A673 (cell line): ENCODE results near the gene CAMK2A. TPM values are rescaled to one million over a fixed set of nuclear protein-coding genes. Genes with fewer than 3 reads are reported as not detected.

Source experiments
- BruUV-seq: library from RNA; stranded (reverse); fragments of 400-500 nt; replicated peaks from 2 replicates; lab custom pipeline; 2021; lab: Mats Ljungman, UMichigan
- CTCF ChIA-PET: fragments of 300-600 bp; sonication (Branson Sonifier 250); formaldehyde crosslinking; loops from one replicate; lab custom pipeline; 2022; ENCODE audit warnings: antibody characterized with exemption; lab: Charles Lee
- POLR2A ChIA-PET: fragments of 300-600 bp; sonication (Branson Sonifier 250); formaldehyde crosslinking; loops from one replicate; lab custom pipeline; 2022; ENCODE audit warnings: antibody characterized with exemption; ENCODE audit not compliant: low non-redundant PET; lab: Charles Lee
- DNase-seq: peaks from one replicate; pipeline ENCODE4 v3.0.0-alpha.2; 2015; ENCODE audit warnings: low spot score
- H3K27ac ChIP-seq: fragments of 200-600 bp; sonication (generic); 2 replicates; pipeline ENCODE4 v1.5.1; 2016; ENCODE audit warnings: mixed run types, low read depth, mild to moderate bottlenecking, mixed read lengths, antibody characterized with exemption, low read length; ENCODE audit not compliant: poor library complexity, severe bottlenecking
- H3K27me3 ChIP-seq: fragments of 200-600 bp; sonication (generic); replicated peaks from 2 replicates; pipeline ENCODE4 v1.6.1; 2017; ENCODE audit warnings: mixed run types, low read depth, mild to moderate bottlenecking, mixed read lengths, antibody characterized with exemption, low read length; ENCODE audit not compliant: insufficient read depth, poor library complexity
- H3K36me3 ChIP-seq: fragments of 200-600 bp; sonication (generic); 2 replicates; pipeline ENCODE4 v1.6.1; 2016; ENCODE audit warnings: mixed run types, mild to moderate bottlenecking, mixed read lengths, antibody characterized with exemption, low read length; ENCODE audit not compliant: insufficient read depth, poor library complexity, severe bottlenecking
- H3K4me1 ChIP-seq: fragments of 200-600 bp; sonication (generic); 2 replicates; pipeline ENCODE4 v1.6.1; 2017; ENCODE audit warnings: mixed run types, mild to moderate bottlenecking, mixed read lengths, antibody characterized with exemption, low read length; ENCODE audit not compliant: insufficient read depth, poor library complexity, severe bottlenecking
- H3K4me3 ChIP-seq: fragments of 200-600 bp; sonication (generic); 2 replicates; pipeline ENCODE4 v1.5.1; 2016; ENCODE audit warnings: low read depth, mixed run types, mild to moderate bottlenecking, mixed read lengths, low read length; ENCODE audit not compliant: poor library complexity, severe bottlenecking
- H3K9me3 ChIP-seq: fragments of 200-600 bp; sonication (generic); 2 replicates; pipeline ENCODE4 v1.6.1; 2016; ENCODE audit warnings: mixed run types, low read depth, mild to moderate bottlenecking, mixed read lengths, antibody characterized with exemption, low read length; ENCODE audit not compliant: poor library complexity, severe bottlenecking
- EZH2 ChIP-seq: fragments of 200-600 bp; sonication (generic); IDR thresholded peaks from 2 replicates; pipeline ENCODE4 v1.6.1; 2017; ENCODE audit warnings: borderline replicate concordance, low read depth, mild to moderate bottlenecking, mixed read lengths, antibody characterized with exemption, low read length; ENCODE audit not compliant: poor library complexity, severe bottlenecking
- intact Hi-C: fragments of 100-400 bp; cut with micrococcal nuclease; formaldehyde crosslinking; loops from one replicate; pipeline ENCODE4 v1.10.0; 2022; ENCODE audit not compliant: unreplicated experiment
- total RNA-seq: library from RNA; stranded (reverse); gene quantifications from 2 replicates; pipeline ENCODE4 v1.2.3, GENCODE V29; 2021
- TF ChIP-seq, protein P1 (sequence below): fragments of 300-800, 200-600 bp; sonication (generic); conservative IDR thresholded peaks from 2 replicates; pipeline ENCODE4 v1.5.1; 2017; ENCODE audit warnings: low read depth, mild to moderate bottlenecking, antibody characterized with exemption, low read length, moderate library complexity, mixed read lengths

CAMK2A gene
- total RNA-seq, 1 experiment from 2014 or later: not detected

DNA sequence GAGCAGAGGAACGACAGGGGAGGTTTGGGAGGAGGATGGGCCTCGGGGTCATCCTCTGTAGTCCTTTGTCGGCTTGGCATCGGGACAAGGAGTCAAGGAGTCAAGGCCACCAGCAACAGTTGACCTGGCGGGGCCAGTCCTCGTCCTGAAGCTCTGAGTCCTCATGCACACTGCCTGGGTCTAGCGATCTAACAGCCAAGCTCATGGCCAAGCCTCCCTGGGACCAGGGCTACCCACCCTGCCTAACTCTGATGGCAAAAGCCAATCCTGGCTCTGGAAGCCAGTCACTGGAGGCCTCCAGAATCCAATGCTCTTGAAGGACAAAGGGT lies 49.8 kb downstream of the CAMK2A start:
- no TSS peak for BruUV-seq
- no peaks in the 10 kb centered on the region for H3K36me3 ChIP-seq
- no peak overlapping the region for H3K27ac ChIP-seq
- intact Hi-C loops: no loop called here
- no peaks in the 10 kb centered on the region for H3K9me3 ChIP-seq
- POLR2A ChIA-PET: no interaction called here
- H3K27me3 ChIP-seq: no peaks in the 10 kb centered on the region
- no peak for DNase-seq
- no peaks in the 10 kb centered on the region for H3K4me1 ChIP-seq
- H3K4me3 ChIP-seq: no peak overlapping the region
- no peak for TF ChIP-seq EZH2
- TF ChIP-seq, protein P1, sequence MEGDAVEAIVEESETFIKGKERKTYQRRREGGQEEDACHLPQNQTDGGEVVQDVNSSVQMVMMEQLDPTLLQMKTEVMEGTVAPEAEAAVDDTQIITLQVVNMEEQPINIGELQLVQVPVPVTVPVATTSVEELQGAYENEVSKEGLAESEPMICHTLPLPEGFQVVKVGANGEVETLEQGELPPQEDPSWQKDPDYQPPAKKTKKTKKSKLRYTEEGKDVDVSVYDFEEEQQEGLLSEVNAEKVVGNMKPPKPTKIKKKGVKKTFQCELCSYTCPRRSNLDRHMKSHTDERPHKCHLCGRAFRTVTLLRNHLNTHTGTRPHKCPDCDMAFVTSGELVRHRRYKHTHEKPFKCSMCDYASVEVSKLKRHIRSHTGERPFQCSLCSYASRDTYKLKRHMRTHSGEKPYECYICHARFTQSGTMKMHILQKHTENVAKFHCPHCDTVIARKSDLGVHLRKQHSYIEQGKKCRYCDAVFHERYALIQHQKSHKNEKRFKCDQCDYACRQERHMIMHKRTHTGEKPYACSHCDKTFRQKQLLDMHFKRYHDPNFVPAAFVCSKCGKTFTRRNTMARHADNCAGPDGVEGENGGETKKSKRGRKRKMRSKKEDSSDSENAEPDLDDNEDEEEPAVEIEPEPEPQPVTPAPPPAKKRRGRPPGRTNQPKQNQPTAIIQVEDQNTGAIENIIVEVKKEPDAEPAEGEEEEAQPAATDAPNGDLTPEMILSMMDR: no peak
- CTCF ChIA-PET: no interaction called here

DNA sequence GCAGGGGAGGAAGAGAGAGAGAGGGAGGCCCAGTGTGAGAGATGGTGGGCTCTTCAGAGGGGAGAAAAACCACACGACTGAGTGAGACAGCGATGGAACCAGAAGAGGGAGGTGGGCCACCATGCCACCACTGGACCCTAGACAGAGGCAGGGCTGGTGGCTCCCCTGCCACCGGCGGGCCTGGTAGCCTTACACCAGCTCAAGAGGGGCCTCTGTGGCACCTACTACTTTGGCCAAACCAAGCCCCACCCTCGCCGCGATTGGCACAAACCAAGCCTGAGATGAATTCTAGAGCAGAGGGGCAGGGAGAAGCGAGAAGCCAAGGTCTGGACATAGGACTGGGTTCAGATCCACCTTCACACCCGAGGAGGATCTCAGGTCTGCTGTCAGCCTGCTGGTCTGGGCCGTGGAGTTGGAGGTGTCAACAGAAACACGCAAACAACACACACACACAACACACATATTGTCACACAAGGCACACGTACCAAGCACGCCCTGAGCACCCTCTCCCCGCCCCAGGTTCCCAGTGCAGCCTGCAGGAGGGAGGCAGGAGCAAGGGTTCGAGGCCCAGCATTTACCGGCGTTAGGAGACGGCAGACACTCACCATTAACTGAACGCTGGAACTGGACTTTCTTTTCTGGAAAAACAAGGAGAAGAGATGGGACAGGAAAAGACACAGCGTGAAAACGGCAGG lies 50.3 kb downstream of the CAMK2A start:
- TF ChIP-seq, protein P1: no peak
- TF ChIP-seq EZH2: no peak
- no peaks in the 10 kb centered on the region for H3K36me3 ChIP-seq
- no peak overlapping the region for H3K27ac ChIP-seq
- no peak overlapping the region for H3K4me3 ChIP-seq
- H3K27me3 ChIP-seq: no peaks in the 10 kb centered on the region
- H3K4me1 ChIP-seq: no peaks in the 10 kb centered on the region
- intact Hi-C loops: no loop called here
- no peak for DNase-seq
- H3K9me3 ChIP-seq: no peaks in the 10 kb centered on the region
- ChIA-PET CTCF (no interaction called here), POLR2A (no interaction called here)
- BruUV-seq: no TSS peak

- CTCF ChIA-PET: no interaction called here
- DNase-seq: no peak
- H3K27me3 ChIP-seq: no peaks in the 10 kb centered on the region
- no peaks in the 10 kb centered on the region for H3K9me3 ChIP-seq
- TF ChIP-seq, protein P1: no peak
- no peak for TF ChIP-seq EZH2
- BruUV-seq: no TSS peak
- H3K27ac ChIP-seq: no peak overlapping the region
- intact Hi-C loops: no loop called here
- no peaks in the 10 kb centered on the region for H3K36me3 ChIP-seq
- no peaks in the 10 kb centered on the region for H3K4me1 ChIP-seq
- no peak overlapping the region for H3K4me3 ChIP-seq
- POLR2A ChIA-PET: no interaction called here
Observed at GRCh38 chr5:150238646-150239045, 50.9 kb downstream of the CAMK2A start.
